22Rv1 (cell line): ENCODE results near the gene TREH.

ENCODE experiments used
- CTCF ChIP-seq: fragments of 450-650 bp; IDR thresholded peaks from 2 replicates; pipeline ENCODE4 v1.5.1; 2017; ENCODE audit warnings: mild to moderate bottlenecking
- ZFX ChIP-seq: fragments of 450-650 bp; IDR thresholded peaks from 2 replicates; pipeline ENCODE4 v1.6.1; 2017; ENCODE audit warnings: antibody characterized with exemption, borderline replicate concordance

- TF ChIP-seq CTCF: no peak
- TF ChIP-seq ZFX: no peak
Measured at GRCh38 chr11:118673361-118674081, 5.9 kb downstream of the TREH start.
